ENCODE data around the gene KAT6B. TPM values are rescaled to one million over a fixed set of nuclear protein-coding genes. Genes with fewer than 3 reads are reported as not detected.

Gene KAT6B
- total RNA-seq, 1 donor from 2014 or later = 41.1 TPM

- H3K9me3 ChIP-seq = no peaks in the 10 kb centered on the region
- TF ChIP-seq CTCF (IDR thresholded peaks at IDR 0.05) = no peak
- no peaks in the 10 kb centered on the region for H3K27me3 ChIP-seq
- no peak overlapping the region for H3K4me3 ChIP-seq
- no peaks in the 10 kb centered on the region for H3K4me1 ChIP-seq
- intact Hi-C loops (cut with DNase I) = no loop called here
- H3K27ac ChIP-seq = no peak overlapping the region
- no peak for DNase-seq (ENCODE audit: low spot score in 2 of 2)
- H3K36me3 ChIP-seq = no peaks in the 10 kb centered on the region
Observed at GRCh38 chr10:74887614-74888284, 61.3 kb downstream of the KAT6B start.

- Histone ChIP-seq H3K27ac (no peak overlapping the region), H3K4me1 (no peaks in the 10 kb centered on the region), H3K36me3 (no peaks in the 10 kb centered on the region), H3K4me3 (no peak overlapping the region), H3K27me3 (no peaks in the 10 kb centered on the region), H3K9me3 (no peaks in the 10 kb centered on the region)
- no peak for TF ChIP-seq CTCF (IDR thresholded peaks at IDR 0.05)
- intact Hi-C loops (cut with DNase I) = no loop called here
- DNase-seq (ENCODE audit: low spot score in 2 of 2) = no peak
Observed at GRCh38 chr10:74888962-74889661, 62.7 kb downstream of the KAT6B start.

- H3K9me3 ChIP-seq = no peaks in the 10 kb centered on the region
- H3K4me3 ChIP-seq = no peak overlapping the region
- no peak overlapping the region for H3K27ac ChIP-seq
- no peaks in the 10 kb centered on the region for H3K4me1 ChIP-seq
- intact Hi-C loops (cut with DNase I) = no loop called here
- DNase-seq (ENCODE audit: low spot score in 2 of 2) = no peak
- no peaks in the 10 kb centered on the region for H3K27me3 ChIP-seq
- no peaks in the 10 kb centered on the region for H3K36me3 ChIP-seq
- no peak for TF ChIP-seq CTCF (IDR thresholded peaks at IDR 0.05)
Observed at GRCh38 chr10:74889662-74889998, 63.2 kb downstream of the KAT6B start.

GRCh38 chr10:74890460-74890859, 64.1 kb downstream of the KAT6B start:
- H3K36me3 ChIP-seq = no peaks in the 10 kb centered on the region
- H3K4me3 ChIP-seq = no peak overlapping the region
- no peak for TF ChIP-seq CTCF (IDR thresholded peaks at IDR 0.05)
- no peaks in the 10 kb centered on the region for H3K9me3 ChIP-seq
- H3K4me1 ChIP-seq = no peaks in the 10 kb centered on the region
- no peaks in the 10 kb centered on the region for H3K27me3 ChIP-seq
- intact Hi-C loops (cut with DNase I) = no loop called here
- DNase-seq (ENCODE audit: low spot score in 2 of 2) = no peak
- H3K27ac ChIP-seq = no peak overlapping the region

GRCh38 chr10:74891053-74891452, 64.7 kb downstream of the KAT6B start:
- H3K9me3 ChIP-seq = no peaks in the 10 kb centered on the region
- no peaks in the 10 kb centered on the region for H3K4me1 ChIP-seq
- no peak overlapping the region for H3K4me3 ChIP-seq
- DNase-seq (ENCODE audit: low spot score in 2 of 2) = no peak
- TF ChIP-seq CTCF (IDR thresholded peaks at IDR 0.05) = no peak
- H3K27ac ChIP-seq = no peak overlapping the region
- H3K36me3 ChIP-seq = no peaks in the 10 kb centered on the region
- H3K27me3 ChIP-seq = no peaks in the 10 kb centered on the region
- intact Hi-C loops (cut with DNase I) = no loop called here
